Measurements from ENCODE around the gene DACH1. TPM values are rescaled to one million over a fixed set of nuclear protein-coding genes. Genes with fewer than 3 reads are reported as not detected.
A peak's percentile ranks its signal among the peaks of the same experiment; 100 is the strongest.

DACH1 gene
- total RNA-seq, 1 donor from 2014 or later, result 37.1 TPM

DNA sequence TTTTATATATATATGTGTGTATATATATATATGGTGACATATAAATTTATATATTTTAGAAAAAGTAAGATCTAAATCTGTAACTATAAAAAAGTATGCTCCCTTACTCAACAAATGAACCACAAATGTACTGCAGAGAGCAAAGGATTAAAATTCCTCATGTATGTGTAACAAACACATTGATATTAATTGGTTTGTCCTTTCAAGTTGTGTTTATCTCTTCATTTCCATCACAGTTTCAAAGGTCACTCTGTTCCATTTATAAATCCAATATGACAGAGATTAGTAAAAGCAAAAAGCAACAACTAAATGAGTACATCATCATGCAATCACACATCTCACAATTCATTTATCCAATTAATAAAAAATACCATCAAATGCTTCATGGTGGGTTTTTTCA, 247.9 kb downstream of the DACH1 start:
- H3K4me1 Mint-ChIP-seq (ENCODE audit: low read depth), result peaks cover 24% of the 10 kb centered on the region

DNA sequence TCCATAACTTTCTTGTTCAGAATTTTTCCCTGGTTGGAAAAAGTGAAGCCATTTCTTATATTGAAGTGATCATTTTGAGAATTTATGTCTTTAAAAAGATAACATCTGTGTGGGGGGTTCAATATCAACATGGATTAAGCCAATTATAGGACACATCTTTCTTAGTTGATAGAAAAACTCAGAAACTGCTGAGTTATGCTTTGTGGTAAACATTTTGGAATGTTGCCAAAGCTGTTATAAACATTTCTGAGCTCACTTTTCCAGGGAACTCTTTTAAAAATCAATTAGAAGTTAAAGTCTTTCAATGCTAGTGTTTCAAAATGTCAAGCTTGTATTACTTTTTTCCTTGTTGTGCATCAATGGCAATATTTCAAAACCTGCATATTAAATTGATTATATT, 248.8 kb downstream of the DACH1 start:
- DNase-seq (ENCODE audit: low spot score, unreplicated experiment), result no peak
- peaks cover 22% of the 10 kb centered on the region for H3K4me1 Mint-ChIP-seq (ENCODE audit: low read depth)
- TF ChIP-seq, protein P1, sequence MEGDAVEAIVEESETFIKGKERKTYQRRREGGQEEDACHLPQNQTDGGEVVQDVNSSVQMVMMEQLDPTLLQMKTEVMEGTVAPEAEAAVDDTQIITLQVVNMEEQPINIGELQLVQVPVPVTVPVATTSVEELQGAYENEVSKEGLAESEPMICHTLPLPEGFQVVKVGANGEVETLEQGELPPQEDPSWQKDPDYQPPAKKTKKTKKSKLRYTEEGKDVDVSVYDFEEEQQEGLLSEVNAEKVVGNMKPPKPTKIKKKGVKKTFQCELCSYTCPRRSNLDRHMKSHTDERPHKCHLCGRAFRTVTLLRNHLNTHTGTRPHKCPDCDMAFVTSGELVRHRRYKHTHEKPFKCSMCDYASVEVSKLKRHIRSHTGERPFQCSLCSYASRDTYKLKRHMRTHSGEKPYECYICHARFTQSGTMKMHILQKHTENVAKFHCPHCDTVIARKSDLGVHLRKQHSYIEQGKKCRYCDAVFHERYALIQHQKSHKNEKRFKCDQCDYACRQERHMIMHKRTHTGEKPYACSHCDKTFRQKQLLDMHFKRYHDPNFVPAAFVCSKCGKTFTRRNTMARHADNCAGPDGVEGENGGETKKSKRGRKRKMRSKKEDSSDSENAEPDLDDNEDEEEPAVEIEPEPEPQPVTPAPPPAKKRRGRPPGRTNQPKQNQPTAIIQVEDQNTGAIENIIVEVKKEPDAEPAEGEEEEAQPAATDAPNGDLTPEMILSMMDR (IDR thresholded peaks at IDR 0.05; ENCODE audit: unreplicated experiment), result no peak
- H3K27ac Mint-ChIP-seq, result no peak overlapping the region
- peaks cover 9% of the 10 kb centered on the region for H3K36me3 Mint-ChIP-seq (ENCODE audit: insufficient read depth)
- H3K4me3 Mint-ChIP-seq (ENCODE audit: low read depth), result no peak overlapping the region
- H3K27me3 Mint-ChIP-seq, result no peaks in the 10 kb centered on the region
- H3K9me3 Mint-ChIP-seq (ENCODE audit: low read depth), result peaks cover 3% of the 10 kb centered on the region

More for the DNA sequence above, 247.9 kb downstream of the DACH1 start:
- DNase-seq (ENCODE audit: low spot score, unreplicated experiment), result no peak
- TF ChIP-seq, protein P1 (IDR thresholded peaks at IDR 0.05; ENCODE audit: unreplicated experiment), result no peak
- Mint-ChIP-seq H3K27ac (peak overlapping the region; percentile 25), H3K27me3 (no peaks in the 10 kb centered on the region), H3K9me3 (ENCODE audit: low read depth) (no peaks in the 10 kb centered on the region), H3K36me3 (ENCODE audit: insufficient read depth) (peaks cover 6% of the 10 kb centered on the region), H3K4me3 (ENCODE audit: low read depth) (no peak overlapping the region)

DNA sequence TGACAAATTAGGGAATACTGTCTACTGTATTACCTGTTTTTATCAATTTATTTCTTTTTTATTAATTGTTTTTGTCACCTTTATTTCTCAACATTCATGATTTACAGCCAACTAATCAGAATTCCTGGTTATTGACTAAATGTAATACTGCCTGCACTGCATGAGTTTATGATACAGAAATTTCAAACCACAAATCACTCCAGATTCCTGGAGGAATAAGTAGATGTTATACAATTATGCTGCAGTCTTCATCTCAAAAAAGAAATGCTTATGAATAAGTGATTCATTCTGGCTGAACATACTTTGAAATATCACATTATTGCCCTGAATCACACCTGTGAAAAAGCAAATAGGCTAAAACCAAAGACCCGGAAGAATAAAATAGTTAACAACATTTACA, 249.7 kb downstream of the DACH1 start:
- Mint-ChIP-seq H3K27me3 (no peaks in the 10 kb centered on the region), H3K36me3 (ENCODE audit: insufficient read depth) (peaks cover 17% of the 10 kb centered on the region), H3K4me1 (ENCODE audit: low read depth) (peaks cover 20% of the 10 kb centered on the region), H3K4me3 (ENCODE audit: low read depth) (no peak overlapping the region), H3K27ac (no peak overlapping the region), H3K9me3 (ENCODE audit: low read depth) (peaks cover 7% of the 10 kb centered on the region)
- DNase-seq (ENCODE audit: low spot score, unreplicated experiment), result no peak
- TF ChIP-seq, protein P1 (IDR thresholded peaks at IDR 0.05; ENCODE audit: unreplicated experiment), result no peak

DNA sequence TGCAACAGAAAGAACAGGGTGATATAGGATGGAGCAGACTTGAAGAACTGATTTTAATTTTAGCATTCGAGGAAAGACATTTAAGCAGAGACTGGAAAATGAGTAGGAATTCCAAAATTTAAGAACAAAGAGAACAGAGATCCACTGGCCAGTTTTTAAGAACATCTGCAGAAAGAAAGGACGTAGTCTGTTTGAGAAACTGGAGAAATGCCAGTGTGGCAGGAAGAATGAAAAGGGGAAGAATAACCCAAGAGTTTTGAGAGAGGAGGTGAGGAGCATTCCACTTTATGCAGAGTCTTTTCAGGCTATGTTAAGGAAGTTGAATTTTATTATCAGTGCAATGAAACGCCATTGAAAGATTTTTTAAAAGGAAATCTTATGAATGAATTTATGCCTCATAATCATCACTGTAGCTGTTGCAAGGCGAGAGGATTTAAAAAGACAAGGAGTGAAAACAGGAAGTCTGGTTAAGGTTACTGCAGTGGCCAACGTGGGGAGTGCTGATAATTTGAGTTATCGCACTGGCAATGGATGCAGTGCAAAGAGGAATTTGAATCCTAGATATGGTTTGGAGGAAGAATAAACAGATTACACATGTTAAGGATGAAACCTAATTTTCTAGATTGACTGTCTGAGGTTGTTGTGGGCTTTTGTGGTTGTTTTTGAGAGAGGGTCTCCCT, 253.8 kb downstream of the DACH1 start:
- Mint-ChIP-seq H3K9me3 (ENCODE audit: low read depth) (peaks cover 7% of the 10 kb centered on the region), H3K27ac (no peak overlapping the region), H3K4me1 (ENCODE audit: low read depth) (peaks cover 4% of the 10 kb centered on the region), H3K36me3 (ENCODE audit: insufficient read depth) (peaks cover 17% of the 10 kb centered on the region), H3K4me3 (ENCODE audit: low read depth) (no peak overlapping the region), H3K27me3 (no peaks in the 10 kb centered on the region)
- TF ChIP-seq, protein P1 (IDR thresholded peaks at IDR 0.05; ENCODE audit: unreplicated experiment), result no peak
- no peak for DNase-seq (ENCODE audit: low spot score, unreplicated experiment)

GRCh38 chr13:71611292-71611691, 255.7 kb downstream of the DACH1 start:
- Mint-ChIP-seq H3K36me3 (ENCODE audit: insufficient read depth) (peaks cover 13% of the 10 kb centered on the region), H3K27ac (no peak overlapping the region), H3K4me3 (ENCODE audit: low read depth) (no peak overlapping the region), H3K4me1 (ENCODE audit: low read depth) (peaks cover 3% of the 10 kb centered on the region), H3K27me3 (no peaks in the 10 kb centered on the region), H3K9me3 (ENCODE audit: low read depth) (peaks cover 7% of the 10 kb centered on the region)
- no peak for DNase-seq (ENCODE audit: low spot score, unreplicated experiment)
- TF ChIP-seq, protein P1 (IDR thresholded peaks at IDR 0.05; ENCODE audit: unreplicated experiment), result no peak

All from progenitor cell of endocrine pancreas (in vitro differentiated cells).